HepG2 (cell line): Measurements from ENCODE around the gene MAML1. TPM values are rescaled to one million over a fixed set of nuclear protein-coding genes. Genes with fewer than 3 reads are reported as not detected.

Experiments used
- CSRNP2 ChIP-seq: sonication (generic); formaldehyde crosslinking; conservative IDR thresholded peaks from 2 replicates; pipeline ENCODE4 v1.8.0; 2022; ENCODE audit warnings: low read depth, missing genetic modification reagents
- E2F1 ChIP-seq: sonication (generic); formaldehyde crosslinking; IDR thresholded peaks from 2 replicates; pipeline ENCODE4 v1.5.0; 2020; ENCODE audit warnings: missing genetic modification reagents
- FLYWCH1 ChIP-seq: sonication (generic); formaldehyde crosslinking; IDR thresholded peaks from 2 replicates; pipeline ENCODE4 v1.8.1; 2023; ENCODE audit warnings: mild to moderate bottlenecking, missing genetic modification reagents
- IRF1 ChIP-seq: sonication (generic); formaldehyde crosslinking; IDR thresholded peaks from 2 replicates; pipeline ENCODE4 v1.4.0; 2020; ENCODE audit warnings: low read depth, mild to moderate bottlenecking, missing genetic modification reagents
- ISX ChIP-seq: sonication (generic); formaldehyde crosslinking; conservative IDR thresholded peaks from 2 replicates; pipeline ENCODE4 v1.5.0; 2020; ENCODE audit warnings: missing genetic modification reagents
- KIAA2018 ChIP-seq: sonication (generic); formaldehyde crosslinking; IDR thresholded peaks from 2 replicates; pipeline ENCODE4 v1.5.0; 2020; ENCODE audit warnings: mild to moderate bottlenecking, missing genetic modification reagents, borderline replicate concordance
- NR3C1 ChIP-seq: sonication (generic); formaldehyde crosslinking; IDR thresholded peaks from 2 replicates; pipeline ENCODE4 v1.4.0; 2020; ENCODE audit warnings: missing genetic modification reagents
- NRL ChIP-seq: sonication (generic); formaldehyde crosslinking; IDR thresholded peaks from 2 replicates; pipeline ENCODE4 v1.5.0; 2020; ENCODE audit warnings: missing genetic modification reagents, mild to moderate bottlenecking, moderate library complexity, borderline replicate concordance
- POGZ ChIP-seq: sonication (generic); formaldehyde crosslinking; IDR thresholded peaks from 2 replicates; pipeline ENCODE4 v1.4.0; 2020; ENCODE audit warnings: mild to moderate bottlenecking, missing genetic modification reagents
- ZNF136 ChIP-seq: sonication (generic); formaldehyde crosslinking; IDR thresholded peaks from 2 replicates; pipeline ENCODE4 v1.8.1; 2022; ENCODE audit warnings: low read depth, mild to moderate bottlenecking, moderate library complexity, missing genetic modification reagents
- ZNF430 ChIP-seq: sonication (generic); formaldehyde crosslinking; IDR thresholded peaks from 2 replicates; pipeline ENCODE4 v1.9.0; 2021; ENCODE audit warnings: mild to moderate bottlenecking, missing genetic modification reagents
- ZNF484 ChIP-seq: sonication (generic); formaldehyde crosslinking; IDR thresholded peaks from 2 replicates; pipeline ENCODE4 v1.5.1; 2020; ENCODE audit warnings: mild to moderate bottlenecking, low read depth, missing genetic modification reagents, borderline replicate concordance
- ZNF552 ChIP-seq: sonication (generic); formaldehyde crosslinking; IDR thresholded peaks from 2 replicates; pipeline ENCODE4 v1.9.0; 2022; ENCODE audit warnings: missing genetic modification reagents, mild to moderate bottlenecking, borderline replicate concordance
- ZNF629 ChIP-seq: sonication (generic); formaldehyde crosslinking; conservative IDR thresholded peaks from 2 replicates; pipeline ENCODE4 v1.5.0; 2020; ENCODE audit warnings: missing genetic modification reagents
- ZNF883 ChIP-seq: sonication (generic); formaldehyde crosslinking; IDR thresholded peaks from 2 replicates; pipeline ENCODE4 v1.5.1; 2020; ENCODE audit warnings: mild to moderate bottlenecking, missing genetic modification reagents; ENCODE audit errors: not compliant biosample characterization
- polyA plus RNA-seq, 8 experiments: library from polyadenylated mRNA; depleted of rRNA in 3 of 8; stranded (reverse) in 7 of 8; unstranded in 1 of 8; fragments of >200 nt; fragmentation: Illumina TruSeq in 4 of 8; extraction: Trizol in 4 of 8; gene quantifications; 2 replicates each; pipeline versions ENCODE4 v1.2.1 to v1.2.3, GENCODE V29; 2011 to 2016; ENCODE audit warnings: low read depth in 4 of 8, missing spikeins in 1 of 8, mixed read lengths in 1 of 8; ENCODE audit not compliant: insufficient read depth in 1 of 8
- total RNA-seq, 5 experiments: library from RNA; depleted of rRNA; stranded (reverse); fragments of >200 nt; fragmentation: Illumina TruSeq; extraction: Trizol; gene quantifications; 2 replicates each; pipeline ENCODE4 v1.2.3, GENCODE V29; 2016; ENCODE audit warnings: low read depth in 1 of 5

Gene MAML1
- total and polyA plus RNA-seq, 2 of the 13 experiments (the other 11 are each of a cell fraction or from before 2014, with no cell fraction given), result 10.0 to 10.8 TPM

- no peak for TF ChIP-seq FLYWCH1
- no peak for TF ChIP-seq ZNF136 (CRISPR knock-in tag)
- no peak for TF ChIP-seq ZNF552 (CRISPR knock-in tag)
- no peak for TF ChIP-seq NRL (CRISPR knock-in tag)
- TF ChIP-seq ZNF484 (CRISPR knock-in tag), result no peak
- no peak for TF ChIP-seq E2F1 (CRISPR knock-in tag)
- no peak for TF ChIP-seq KIAA2018 (CRISPR knock-in tag)
- TF ChIP-seq ISX, result no peak
- TF ChIP-seq ZNF629, result no peak
- TF ChIP-seq NR3C1 (CRISPR knock-in tag), result no peak
- no peak for TF ChIP-seq IRF1
- no peak for TF ChIP-seq POGZ (CRISPR knock-in tag)
- TF ChIP-seq ZNF883 (CRISPR knock-in tag), result no peak
- TF ChIP-seq ZNF430 (CRISPR knock-in tag), result no peak
- TF ChIP-seq CSRNP2 (CRISPR knock-in tag), result no peak
These were observed 523 bp downstream of the MAML1 start (continued) for GRCh38 chr5:179732918-179733771.
